GM06990 (cell line): Measurements from ENCODE around the gene KCTD17.
"Not testable (repeated sequence)": the region's sequence is repeated elsewhere in the genome, so short reads cannot be mapped to it uniquely, and the experiment has no call there.

Experiments used
- DNase-seq: peaks from one replicate; pipeline ENCODE4 v3.0.0-alpha.2; 2011; ENCODE audit not compliant: insufficient read length; ENCODE audit errors: extremely low read depth
- H3K27me3 ChIP-seq: replicated peaks from 2 replicates; pipeline ENCODE4 v1.6.0; 2011; ENCODE audit warnings: low read length; ENCODE audit not compliant: control insufficient read depth, insufficient read depth
- H3K36me3 ChIP-seq: 2 replicates; pipeline ENCODE4 v1.5.1; 2011; ENCODE audit warnings: low read length; ENCODE audit not compliant: control insufficient read depth, insufficient read depth
- H3K4me3 ChIP-seq: replicated peaks from 2 replicates; pipeline ENCODE4 v1.5.1; 2011; ENCODE audit warnings: low read depth, mild to moderate bottlenecking, control low read depth, low read length
- TF ChIP-seq, protein P1 (sequence below): IDR thresholded peaks from 2 replicates; pipeline ENCODE4 v1.5.1; 2011; ENCODE audit warnings: low read length, control low read depth, mild to moderate bottlenecking, inconsistent platforms; ENCODE audit not compliant: insufficient read depth, poor library complexity, severe bottlenecking

Gene KCTD17

DNA sequence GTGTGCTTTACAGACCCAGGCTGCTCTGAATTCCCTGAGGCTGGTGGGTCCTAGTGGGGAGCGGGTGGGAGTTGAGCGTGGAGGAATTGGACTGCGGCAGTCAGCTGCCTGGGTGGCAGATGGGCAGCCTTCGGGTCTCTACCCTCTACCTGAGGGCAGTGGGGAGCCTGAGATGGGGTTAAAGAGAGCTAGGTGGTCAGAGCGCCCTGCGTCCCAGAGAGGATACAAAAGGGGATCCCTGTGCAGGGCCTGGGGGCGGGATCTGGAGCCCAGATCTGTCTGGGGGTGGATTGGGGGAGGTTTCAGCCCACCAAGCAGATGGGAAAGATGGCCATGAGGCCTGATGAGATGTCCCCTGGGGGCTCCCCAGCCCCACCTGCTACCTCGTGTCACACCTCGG lies 18.2 kb downstream of the KCTD17 start:
- Histone ChIP-seq H3K4me3 (no peak overlapping the region), H3K27me3 (no peaks in the 10 kb centered on the region; the same call in 1 of the 2 replicates), H3K36me3 (no peaks in the 10 kb centered on the region)
- DNase-seq: no peak
- TF ChIP-seq, protein P1, sequence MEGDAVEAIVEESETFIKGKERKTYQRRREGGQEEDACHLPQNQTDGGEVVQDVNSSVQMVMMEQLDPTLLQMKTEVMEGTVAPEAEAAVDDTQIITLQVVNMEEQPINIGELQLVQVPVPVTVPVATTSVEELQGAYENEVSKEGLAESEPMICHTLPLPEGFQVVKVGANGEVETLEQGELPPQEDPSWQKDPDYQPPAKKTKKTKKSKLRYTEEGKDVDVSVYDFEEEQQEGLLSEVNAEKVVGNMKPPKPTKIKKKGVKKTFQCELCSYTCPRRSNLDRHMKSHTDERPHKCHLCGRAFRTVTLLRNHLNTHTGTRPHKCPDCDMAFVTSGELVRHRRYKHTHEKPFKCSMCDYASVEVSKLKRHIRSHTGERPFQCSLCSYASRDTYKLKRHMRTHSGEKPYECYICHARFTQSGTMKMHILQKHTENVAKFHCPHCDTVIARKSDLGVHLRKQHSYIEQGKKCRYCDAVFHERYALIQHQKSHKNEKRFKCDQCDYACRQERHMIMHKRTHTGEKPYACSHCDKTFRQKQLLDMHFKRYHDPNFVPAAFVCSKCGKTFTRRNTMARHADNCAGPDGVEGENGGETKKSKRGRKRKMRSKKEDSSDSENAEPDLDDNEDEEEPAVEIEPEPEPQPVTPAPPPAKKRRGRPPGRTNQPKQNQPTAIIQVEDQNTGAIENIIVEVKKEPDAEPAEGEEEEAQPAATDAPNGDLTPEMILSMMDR: no peak

DNA sequence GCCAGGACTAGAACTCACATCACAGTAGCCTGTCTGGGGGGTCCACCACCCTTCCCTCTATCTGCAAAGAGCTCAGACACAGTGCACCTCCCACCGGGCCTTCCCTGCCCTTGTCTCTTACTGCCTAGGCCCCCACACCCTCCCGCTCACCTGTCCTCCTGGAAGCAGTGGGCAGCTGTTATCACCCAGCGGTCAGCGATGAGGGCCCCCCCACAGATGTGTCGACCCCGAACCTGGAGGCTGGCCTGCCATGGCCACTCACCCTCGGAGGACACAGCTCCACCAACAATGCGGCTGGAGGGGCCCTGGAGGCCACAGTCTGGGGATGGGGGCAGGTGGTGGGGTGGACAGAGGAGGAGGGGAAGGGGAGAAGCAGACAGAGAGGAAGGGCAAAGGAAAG lies 18.8 kb downstream of the KCTD17 start:
- no peak for DNase-seq
- TF ChIP-seq, protein P1: no peak
- Histone ChIP-seq H3K27me3 (no peaks in the 10 kb centered on the region; the same call in 1 of the 2 replicates), H3K4me3 (no peak overlapping the region), H3K36me3 (no peaks in the 10 kb centered on the region)

DNA sequence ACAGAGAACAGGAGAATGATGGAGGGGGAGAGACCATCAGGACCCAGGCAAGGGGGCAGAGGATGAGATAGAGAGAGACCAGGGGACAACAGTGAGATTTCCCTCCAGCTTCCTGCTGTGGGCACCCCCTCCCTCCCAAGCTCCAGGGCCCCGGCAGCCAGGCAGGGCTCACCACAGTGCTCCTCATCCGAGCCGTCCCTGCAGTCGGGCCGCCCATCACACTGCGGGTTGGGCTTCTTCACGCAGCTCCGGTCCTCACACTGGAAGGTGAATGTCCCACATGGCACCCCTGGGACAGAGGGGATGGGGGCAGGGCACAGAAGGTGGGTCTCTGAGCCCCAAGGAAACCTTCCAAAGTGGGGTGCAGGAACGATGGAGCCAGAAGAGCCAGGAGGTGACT lies 19.2 kb downstream of the KCTD17 start:
- Histone ChIP-seq H3K36me3 (no peaks in the 10 kb centered on the region), H3K4me3 (no peak overlapping the region), H3K27me3 (no peaks in the 10 kb centered on the region; the same call in 1 of the 2 replicates)
- DNase-seq: no peak
- TF ChIP-seq, protein P1: no peak

DNA sequence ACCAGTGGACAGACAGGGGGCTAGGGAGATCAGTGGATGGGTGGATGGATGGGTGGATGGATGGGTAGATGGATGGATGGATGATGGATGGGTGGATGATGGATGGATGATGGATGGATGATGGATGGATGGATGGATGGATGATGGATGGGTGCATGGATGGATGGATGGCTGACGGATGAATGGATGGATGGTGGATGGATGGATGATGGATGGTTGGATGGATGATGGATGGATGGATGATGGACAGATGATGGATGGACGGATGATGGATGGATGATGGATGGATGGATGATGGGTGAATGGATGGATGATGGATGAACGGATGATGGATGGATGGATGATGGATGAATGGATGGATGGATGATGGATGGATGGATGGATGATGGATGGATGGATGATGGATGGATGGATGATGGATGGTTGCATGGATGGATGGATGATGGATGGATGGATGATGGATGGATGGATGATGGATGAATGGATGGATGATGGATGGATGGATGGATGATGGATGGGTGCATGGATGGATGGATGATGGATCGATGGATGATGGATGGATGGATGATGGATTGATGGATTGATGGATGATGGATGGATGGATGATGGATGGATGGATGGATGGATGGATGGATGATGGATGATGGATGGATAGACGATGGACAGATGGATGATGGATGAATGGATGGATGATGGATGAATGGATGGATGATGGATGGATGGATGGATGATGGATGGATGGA lies 20.5 kb downstream of the KCTD17 start:
- not testable (repeated sequence) for H3K27me3 ChIP-seq, H3K36me3 ChIP-seq, DNase-seq, H3K4me3 ChIP-seq

DNA sequence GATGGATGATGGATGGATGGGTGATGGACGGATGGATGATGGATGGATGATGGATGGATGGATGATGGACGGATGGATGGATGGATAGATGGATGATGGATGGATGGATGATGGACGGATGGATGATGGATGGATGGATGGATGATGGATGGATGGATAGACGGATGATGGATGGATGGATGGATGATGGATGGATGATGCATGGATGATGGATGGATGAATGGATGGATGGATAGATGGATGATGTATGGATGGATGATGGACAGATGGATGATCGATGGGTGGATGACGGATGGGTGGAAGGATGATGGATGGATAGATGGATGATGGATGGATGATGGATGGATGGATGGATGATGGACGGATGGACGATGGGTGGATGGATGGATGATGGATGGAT lies 21.1 kb downstream of the KCTD17 start:
- DNase-seq: no peak
- Histone ChIP-seq H3K36me3 (no peaks in the 10 kb centered on the region), H3K4me3 (no peak overlapping the region), H3K27me3 (no peaks in the 10 kb centered on the region; the same call in 1 of the 2 replicates)
- TF ChIP-seq, protein P1: no peak

DNA sequence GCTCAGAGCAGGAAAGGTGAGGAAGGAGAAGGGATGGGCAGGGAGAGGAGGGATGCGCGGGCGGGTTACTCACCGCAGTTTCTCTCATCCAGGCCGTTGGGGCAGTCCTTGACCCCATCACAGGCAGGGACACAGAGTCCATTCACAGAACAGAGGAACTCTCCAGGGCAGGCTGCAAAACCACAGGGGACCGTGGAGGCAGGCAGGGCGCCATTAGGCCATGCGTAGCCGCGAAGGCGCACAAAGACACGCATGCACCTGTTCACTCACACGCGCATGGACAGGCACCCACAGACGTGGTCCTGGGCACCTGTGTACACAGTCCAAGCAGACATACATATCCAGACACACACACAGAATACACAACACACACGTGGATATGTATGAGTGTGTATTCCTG lies 23.0 kb downstream of the KCTD17 start:
- Histone ChIP-seq H3K27me3 (no peaks in the 10 kb centered on the region; the same call in 1 of the 2 replicates), H3K36me3 (no peaks in the 10 kb centered on the region), H3K4me3 (no peak overlapping the region)
- TF ChIP-seq, protein P1: no peak
- no peak for DNase-seq
